IPS-15b (cell line): Measurements from ENCODE around the gene GIT2.
"Not testable (repeated sequence)": the region's sequence is repeated elsewhere in the genome, so short reads cannot be mapped to it uniquely, and the experiment has no call there.

Experiments used
- H3K27me3 ChIP-seq: one replicate; pipeline ENCODE4 v1.6.1; 2013; ENCODE audit warnings: low read length; ENCODE audit not compliant: control insufficient read depth, insufficient read depth
- H3K36me3 ChIP-seq: one replicate; pipeline ENCODE4 v1.6.1; 2013; ENCODE audit warnings: low read length; ENCODE audit not compliant: control insufficient read depth, insufficient read depth
- H3K4me1 ChIP-seq: one replicate; pipeline ENCODE4 v1.6.1; 2013; ENCODE audit warnings: mild to moderate bottlenecking, low read length; ENCODE audit not compliant: control insufficient read depth, insufficient read depth
- H3K4me3 ChIP-seq: one replicate; pipeline ENCODE4 v1.5.1; 2013; ENCODE audit warnings: low read depth, low read length
- H3K9ac ChIP-seq: one replicate; pipeline ENCODE4 v1.6.1; 2013; ENCODE audit warnings: low read depth, mild to moderate bottlenecking, low read length
- H3K9me3 ChIP-seq: one replicate; pipeline ENCODE4 v1.6.1; 2013; ENCODE audit warnings: mild to moderate bottlenecking, low read length; ENCODE audit not compliant: control insufficient read depth, insufficient read depth

Gene GIT2

DNA sequence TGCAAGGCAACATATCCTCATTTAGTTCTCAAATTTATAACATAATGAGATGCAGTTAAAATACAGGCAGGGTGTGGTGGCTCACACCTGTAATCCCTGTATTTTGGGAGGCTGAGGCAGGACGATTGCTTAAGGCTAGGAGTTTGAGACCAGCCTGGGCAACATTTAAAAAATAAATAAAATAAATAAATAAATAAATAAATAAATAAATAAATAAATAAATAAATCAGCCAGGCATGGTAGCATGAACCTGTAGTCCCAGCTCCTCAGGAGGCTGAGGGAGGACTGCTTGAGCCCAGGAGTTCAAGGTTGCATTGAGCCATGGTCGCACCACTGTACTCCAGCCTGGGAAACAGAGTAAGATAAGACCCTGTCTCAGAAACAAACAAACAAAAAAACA is 56.7 kb downstream of the GIT2 start:
- Histone ChIP-seq H3K4me1 (peaks cover 2% of the 10 kb centered on the region), H3K9me3 (no peaks in the 10 kb centered on the region), H3K36me3 (peaks cover 8% of the 10 kb centered on the region), H3K9ac (no peak overlapping the region), H3K4me3 (no peak overlapping the region), H3K27me3 (no peaks in the 10 kb centered on the region)

GRCh38 chr12:109938947-109939346 is 57.2 kb downstream of the GIT2 start:
- no peaks in the 10 kb centered on the region for H3K9me3 ChIP-seq
- H3K9ac ChIP-seq, result no peak overlapping the region
- no peaks in the 10 kb centered on the region for H3K4me1 ChIP-seq
- H3K4me3 ChIP-seq, result no peak overlapping the region
- no peaks in the 10 kb centered on the region for H3K27me3 ChIP-seq
- H3K36me3 ChIP-seq, result peaks cover 8% of the 10 kb centered on the region

DNA sequence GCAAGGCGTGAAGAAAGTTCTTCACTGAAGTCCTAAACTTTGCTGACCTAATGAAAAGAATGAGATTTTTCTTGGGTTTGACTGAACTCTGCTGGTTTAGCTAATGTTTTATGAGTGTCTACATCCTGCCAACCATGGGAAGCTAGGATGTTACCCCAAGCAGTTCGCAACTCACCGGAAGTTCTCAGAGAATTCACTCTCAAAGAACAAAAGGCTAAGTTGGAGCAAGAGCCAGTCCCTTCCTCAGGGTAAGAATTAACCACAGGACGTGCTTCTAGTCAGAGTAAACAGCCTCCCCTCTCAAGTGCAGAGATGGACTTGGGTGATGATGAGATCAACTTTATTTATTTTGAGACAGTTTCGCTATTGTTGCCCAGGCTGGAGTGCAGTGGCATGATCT is 58.8 kb downstream of the GIT2 start:
- Histone ChIP-seq H3K9ac (no peak overlapping the region), H3K9me3 (no peaks in the 10 kb centered on the region), H3K4me1 (no peaks in the 10 kb centered on the region), H3K36me3 (peaks cover 10% of the 10 kb centered on the region), H3K4me3 (no peak overlapping the region), H3K27me3 (no peaks in the 10 kb centered on the region)

DNA sequence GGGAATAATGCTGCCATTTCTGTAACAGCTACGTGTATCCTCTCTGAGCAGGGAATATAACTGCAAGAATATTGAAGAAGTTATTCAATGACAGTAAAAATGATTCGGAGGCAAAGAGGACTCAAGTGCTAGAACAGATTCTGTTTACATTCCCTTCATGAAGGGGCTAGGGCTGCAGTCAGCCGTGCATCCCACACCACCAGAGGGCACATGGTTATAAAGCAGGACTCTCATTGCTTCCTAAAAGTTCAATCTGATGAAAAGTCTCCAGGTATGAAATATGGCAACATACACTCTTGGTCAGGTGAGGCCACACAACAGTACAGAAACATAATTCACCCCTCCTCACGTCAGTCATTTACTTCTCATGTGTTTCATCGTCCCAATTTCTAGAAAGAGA is 62.1 kb downstream of the GIT2 start:
- no peaks in the 10 kb centered on the region for H3K9me3 ChIP-seq
- H3K27me3 ChIP-seq, result no peaks in the 10 kb centered on the region
- no peaks in the 10 kb centered on the region for H3K4me1 ChIP-seq
- H3K36me3 ChIP-seq, result peaks cover 25% of the 10 kb centered on the region
- H3K4me3 ChIP-seq, result no peak overlapping the region
- H3K9ac ChIP-seq, result no peak overlapping the region

DNA sequence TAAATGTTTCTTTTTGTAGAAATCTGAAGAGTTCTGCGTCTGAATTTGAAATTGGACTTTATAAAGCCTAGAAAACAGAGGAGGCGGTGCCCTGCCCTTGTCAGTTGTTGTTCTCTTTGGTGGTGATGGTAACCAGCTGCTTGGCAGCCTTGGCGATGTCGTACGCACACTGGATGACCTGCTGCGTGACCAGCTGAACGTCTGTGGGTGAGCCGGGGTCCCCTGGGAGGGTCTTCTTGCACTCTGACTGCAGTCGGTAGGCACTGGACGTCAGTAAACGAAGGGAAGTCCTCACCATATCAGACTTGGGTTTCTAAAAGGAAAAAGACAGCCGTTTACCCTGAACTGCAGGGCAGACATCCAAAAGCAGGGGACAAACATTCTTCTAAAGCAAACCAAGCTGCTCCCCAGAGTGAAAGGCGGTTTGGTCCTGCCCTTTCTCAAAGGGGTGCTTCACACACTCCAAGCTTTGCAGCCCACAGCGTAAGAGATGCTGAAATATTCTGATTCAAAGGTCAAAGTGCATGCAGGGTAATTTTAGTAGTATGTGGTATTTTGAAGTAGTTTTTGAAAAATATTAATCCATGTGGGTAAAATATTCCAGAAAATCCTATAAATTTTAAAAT is 63.2 kb downstream of the GIT2 start:
- H3K9ac ChIP-seq, result no peak overlapping the region
- no peaks in the 10 kb centered on the region for H3K27me3 ChIP-seq
- no peaks in the 10 kb centered on the region for H3K4me1 ChIP-seq
- no peak overlapping the region for H3K4me3 ChIP-seq
- H3K9me3 ChIP-seq, result no peaks in the 10 kb centered on the region
- H3K36me3 ChIP-seq, result peaks cover 20% of the 10 kb centered on the region

- Histone ChIP-seq H3K4me1 (no peaks in the 10 kb centered on the region), H3K27me3 (no peaks in the 10 kb centered on the region), H3K9me3 (no peaks in the 10 kb centered on the region), H3K9ac (no peak overlapping the region), H3K36me3 (peaks cover 17% of the 10 kb centered on the region), H3K4me3 (no peak overlapping the region)
Measured at GRCh38 chr12:109931143-109931542, 65.0 kb downstream of the GIT2 start.

DNA sequence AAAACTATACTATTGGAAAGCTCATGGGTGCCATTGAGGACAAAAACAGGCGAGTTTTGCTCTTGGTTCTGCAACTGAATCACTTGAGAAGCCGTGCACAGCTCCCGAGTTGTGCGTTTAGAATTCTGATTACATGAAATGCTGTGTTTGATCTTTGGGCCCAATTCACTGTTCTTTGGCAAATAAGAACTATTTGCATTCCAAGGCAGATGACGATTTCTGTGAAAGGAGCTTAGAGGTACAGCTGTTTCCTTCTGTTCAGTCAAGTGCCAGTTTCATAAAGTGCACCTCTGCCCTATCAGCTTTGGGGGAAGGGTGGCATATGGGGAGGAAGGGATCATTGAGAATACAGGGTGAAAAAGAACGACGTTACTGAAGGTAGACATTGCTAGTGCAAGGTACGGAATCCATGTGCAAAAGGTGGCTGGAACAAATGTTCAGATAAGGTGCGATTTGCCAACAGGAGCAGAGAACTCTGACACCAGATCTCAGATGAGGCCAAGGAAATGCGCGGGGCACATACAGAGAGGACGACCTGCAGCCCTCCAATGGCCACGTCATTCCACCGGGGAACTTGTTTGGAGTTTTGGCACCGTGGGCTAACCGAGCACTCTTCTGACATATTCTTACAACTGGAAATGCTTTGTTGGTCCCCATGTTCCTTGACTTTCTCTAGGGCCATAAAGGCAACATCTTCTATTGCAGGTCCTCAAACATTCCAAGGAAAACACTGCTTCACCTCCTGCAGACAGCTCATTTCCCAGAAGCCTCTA is 66.0 kb downstream of the GIT2 start:
- H3K9ac ChIP-seq, result no peak overlapping the region
- no peaks in the 10 kb centered on the region for H3K4me1 ChIP-seq
- H3K27me3 ChIP-seq, result no peaks in the 10 kb centered on the region
- no peaks in the 10 kb centered on the region for H3K9me3 ChIP-seq
- no peak overlapping the region for H3K4me3 ChIP-seq
- peaks cover 17% of the 10 kb centered on the region for H3K36me3 ChIP-seq

DNA sequence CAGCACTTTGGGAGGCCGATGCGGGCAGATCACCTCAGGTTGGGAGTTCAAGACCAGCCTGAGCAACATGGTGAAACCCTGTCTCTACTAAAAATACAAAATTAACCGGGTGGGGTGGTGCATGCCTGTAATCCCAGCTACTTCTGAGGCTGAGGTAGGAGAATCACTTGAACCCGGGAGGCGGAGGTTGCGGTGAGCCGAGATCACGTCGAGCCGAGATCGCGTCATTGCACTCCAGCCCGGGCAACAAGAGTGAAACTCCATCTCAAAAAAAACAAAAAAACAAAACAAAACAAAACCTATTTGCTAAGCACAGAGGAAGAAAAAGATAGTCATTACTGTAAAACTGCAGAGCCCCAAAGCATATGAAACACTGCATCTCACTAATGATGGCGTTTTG is 66.8 kb downstream of the GIT2 start:
- not testable (repeated sequence) for H3K27me3 ChIP-seq, H3K4me3 ChIP-seq, H3K9ac ChIP-seq, H3K9me3 ChIP-seq, H3K4me1 ChIP-seq
- peaks cover 17% of the 10 kb centered on the region for H3K36me3 ChIP-seq

- Histone ChIP-seq H3K4me1 (no peaks in the 10 kb centered on the region), H3K4me3 (no peak overlapping the region), H3K36me3 (peaks cover 16% of the 10 kb centered on the region), H3K27me3 (no peaks in the 10 kb centered on the region), H3K9ac (no peak overlapping the region), H3K9me3 (no peaks in the 10 kb centered on the region)
Measured at GRCh38 chr12:109928058-109928656, 68.0 kb downstream of the GIT2 start.

GRCh38 chr12:109927622-109928021 is 68.5 kb downstream of the GIT2 start:
- H3K9me3 ChIP-seq, result no peaks in the 10 kb centered on the region
- H3K4me1 ChIP-seq, result no peaks in the 10 kb centered on the region
- no peak overlapping the region for H3K9ac ChIP-seq
- H3K27me3 ChIP-seq, result no peaks in the 10 kb centered on the region
- no peak overlapping the region for H3K4me3 ChIP-seq
- H3K36me3 ChIP-seq, result peaks cover 15% of the 10 kb centered on the region

DNA sequence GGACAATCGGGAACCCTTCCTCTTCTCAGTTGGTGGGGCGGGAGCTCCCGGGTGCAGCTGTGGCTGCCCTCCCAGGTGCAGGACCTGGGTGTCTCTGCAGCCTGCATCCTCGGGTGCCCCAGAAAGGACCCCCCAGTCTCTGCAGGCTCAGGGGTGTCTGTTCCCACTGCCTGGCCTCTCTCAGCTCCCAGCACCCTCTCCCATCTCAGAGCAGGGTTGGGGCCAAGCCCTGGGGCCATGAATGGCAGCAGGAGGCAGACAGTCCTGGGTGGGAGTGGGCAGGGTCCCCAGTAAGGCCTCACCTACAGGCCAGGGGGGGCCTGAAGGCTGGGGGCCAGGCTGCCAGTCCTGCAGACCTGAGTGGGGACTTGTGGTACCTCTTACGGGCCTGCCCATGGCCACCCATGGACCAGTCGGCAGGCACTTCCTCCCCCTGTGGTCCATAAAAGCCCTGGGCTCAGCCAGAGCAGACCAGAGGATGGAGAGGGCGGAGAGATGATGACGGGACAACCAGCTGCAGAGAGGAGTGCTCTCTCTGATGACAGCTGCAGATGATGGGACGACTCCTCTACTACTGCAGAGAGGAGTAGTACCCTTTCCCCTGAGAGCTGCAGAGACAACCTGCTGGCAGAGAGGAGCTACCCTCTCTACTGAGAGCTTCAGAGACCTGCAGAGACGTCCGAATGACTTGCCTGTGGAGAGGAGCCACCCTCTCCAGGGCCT is 69.5 kb downstream of the GIT2 start:
- Histone ChIP-seq H3K9me3 (no peaks in the 10 kb centered on the region), H3K9ac (no peak overlapping the region), H3K36me3 (peaks cover 10% of the 10 kb centered on the region), H3K4me3 (no peak overlapping the region), H3K4me1 (no peaks in the 10 kb centered on the region), H3K27me3 (no peaks in the 10 kb centered on the region)
